T-helper 17 cell (primary cell): ENCODE measurements around the gene ZNF716. TPM values are rescaled to one million over a fixed set of nuclear protein-coding genes. Genes with fewer than 3 reads are reported as not detected.

Experiments
- ATAC-seq: fragments of 150-1000 bp; cut with Tn5 transposase; 2 replicates; pipeline ENCODE4 v1.10.0; 2021; ENCODE audit warnings: mild to moderate bottlenecking, moderate library complexity
- DNase-seq, 3 donors: peaks; one replicate each; pipeline versions ENCODE4 v3.0.0 to v3.0.0-alpha.2; 2020 to 2021
- H3K9me3 ChIP-seq: one replicate; pipeline ENCODE4 v1.7.0; 2013; ENCODE audit warnings: low read length, mild to moderate bottlenecking; ENCODE audit not compliant: control insufficient read depth, poor library complexity, severe bottlenecking
- H3K27ac Mint-ChIP-seq: one replicate; pipeline ENCODE4 v1.8.0; 2022; ENCODE audit warnings: mild to moderate bottlenecking, moderate library complexity, mixed read lengths
- H3K27me3 Mint-ChIP-seq: one replicate; pipeline ENCODE4 v1.8.0; 2022; ENCODE audit warnings: mixed read lengths
- H3K36me3 Mint-ChIP-seq: one replicate; pipeline ENCODE4 v1.8.0; 2022; ENCODE audit warnings: low read depth, mixed read lengths
- H3K4me1 Mint-ChIP-seq: one replicate; pipeline ENCODE4 v1.8.0; 2022; ENCODE audit warnings: mild to moderate bottlenecking, mixed read lengths
- H3K4me3 Mint-ChIP-seq: one replicate; pipeline ENCODE4 v1.8.0; 2022; ENCODE audit warnings: mild to moderate bottlenecking, moderate library complexity, mixed read lengths
- total RNA-seq, 4 donors: library from RNA in 2 of 4; stranded (reverse) in 2 of 4; gene quantifications; one replicate each; pipeline ENCODE4 v1.2.3 and lab custom pipeline; 2022 to 2026

ZNF716 gene
- total RNA-seq, 2 donors from 2014 or later, result not detected

- H3K9me3 ChIP-seq, result no peaks in the 10 kb centered on the region
- no peak for ATAC-seq
- DNase-seq, result no peak
- Mint-ChIP-seq H3K36me3 (no peaks in the 10 kb centered on the region), H3K4me1 (no peaks in the 10 kb centered on the region), H3K4me3 (no peak overlapping the region), H3K27me3 (no peaks in the 10 kb centered on the region), H3K27ac (no peak overlapping the region)
These were observed 34.2 kb upstream of the ZNF716 start for GRCh38 chr7:57415730-57416129.

- ATAC-seq, result no peak
- H3K36me3 Mint-ChIP-seq, result no peaks in the 10 kb centered on the region
- no peak overlapping the region for H3K27ac Mint-ChIP-seq
- no peaks in the 10 kb centered on the region for H3K9me3 ChIP-seq
- no peaks in the 10 kb centered on the region for H3K4me1 Mint-ChIP-seq
- DNase-seq, result no peak
- no peak overlapping the region for H3K4me3 Mint-ChIP-seq
- H3K27me3 Mint-ChIP-seq, result no peaks in the 10 kb centered on the region
These were observed 33.2 kb upstream of the ZNF716 start for GRCh38 chr7:57416601-57417358.

- DNase-seq (no peak), ATAC-seq (no peak)
- no peaks in the 10 kb centered on the region for H3K27me3 Mint-ChIP-seq
- no peaks in the 10 kb centered on the region for H3K36me3 Mint-ChIP-seq
- no peaks in the 10 kb centered on the region for H3K4me1 Mint-ChIP-seq
- no peak overlapping the region for H3K27ac Mint-ChIP-seq
- no peak overlapping the region for H3K4me3 Mint-ChIP-seq
- H3K9me3 ChIP-seq, result no peaks in the 10 kb centered on the region
These were observed 32.2 kb upstream of the ZNF716 start for GRCh38 chr7:57417736-57418135.

GRCh38 chr7:57423768-57424167 is 26.2 kb upstream of the ZNF716 start:
- Mint-ChIP-seq H3K27ac (no peak overlapping the region), H3K27me3 (no peaks in the 10 kb centered on the region), H3K4me3 (no peak overlapping the region), H3K36me3 (no peaks in the 10 kb centered on the region), H3K4me1 (no peaks in the 10 kb centered on the region)
- ATAC-seq (no peak), DNase-seq (no peak)
- no peaks in the 10 kb centered on the region for H3K9me3 ChIP-seq

- no peaks in the 10 kb centered on the region for H3K9me3 ChIP-seq
- Mint-ChIP-seq H3K4me1 (no peaks in the 10 kb centered on the region), H3K4me3 (no peak overlapping the region), H3K27ac (no peak overlapping the region), H3K36me3 (no peaks in the 10 kb centered on the region), H3K27me3 (no peaks in the 10 kb centered on the region)
- ATAC-seq, result no peak
- no peak for DNase-seq
These were observed 25.3 kb upstream of the ZNF716 start for GRCh38 chr7:57424515-57425238.

- H3K9me3 ChIP-seq, result no peaks in the 10 kb centered on the region
- no peaks in the 10 kb centered on the region for H3K36me3 Mint-ChIP-seq
- no peak for DNase-seq
- H3K27me3 Mint-ChIP-seq, result no peaks in the 10 kb centered on the region
- H3K4me1 Mint-ChIP-seq, result no peaks in the 10 kb centered on the region
- H3K27ac Mint-ChIP-seq, result no peak overlapping the region
- no peak for ATAC-seq
- no peak overlapping the region for H3K4me3 Mint-ChIP-seq
These were observed 24.6 kb upstream of the ZNF716 start for GRCh38 chr7:57425239-57425944.

- H3K4me3 Mint-ChIP-seq, result no peak overlapping the region
- no peaks in the 10 kb centered on the region for H3K9me3 ChIP-seq
- no peak overlapping the region for H3K27ac Mint-ChIP-seq
- ATAC-seq, result no peak
- DNase-seq, result no peak
- H3K36me3 Mint-ChIP-seq, result no peaks in the 10 kb centered on the region
- no peaks in the 10 kb centered on the region for H3K27me3 Mint-ChIP-seq
- H3K4me1 Mint-ChIP-seq, result no peaks in the 10 kb centered on the region
These were observed 23.9 kb upstream of the ZNF716 start for GRCh38 chr7:57425969-57426628.

- no peak for DNase-seq
- Mint-ChIP-seq H3K4me1 (no peaks in the 10 kb centered on the region), H3K36me3 (no peaks in the 10 kb centered on the region), H3K27ac (no peak overlapping the region), H3K27me3 (no peaks in the 10 kb centered on the region), H3K4me3 (no peak overlapping the region)
- no peaks in the 10 kb centered on the region for H3K9me3 ChIP-seq
- ATAC-seq, result no peak
These were observed 23.4 kb upstream of the ZNF716 start for GRCh38 chr7:57426629-57427003.

GRCh38 chr7:57427146-57427545 is 22.8 kb upstream of the ZNF716 start:
- no peak overlapping the region for H3K27ac Mint-ChIP-seq

GRCh38 chr7:57427594-57427993 is 22.4 kb upstream of the ZNF716 start:
- H3K4me3 Mint-ChIP-seq, result no peak overlapping the region
- ATAC-seq, result no peak
- no peaks in the 10 kb centered on the region for H3K36me3 Mint-ChIP-seq

More at GRCh38 chr7:57427146-57427545, 22.8 kb upstream of the ZNF716 start:
- no peaks in the 10 kb centered on the region for H3K4me1 Mint-ChIP-seq
- no peaks in the 10 kb centered on the region for H3K27me3 Mint-ChIP-seq
- no peak overlapping the region for H3K4me3 Mint-ChIP-seq
- H3K9me3 ChIP-seq, result no peaks in the 10 kb centered on the region
- ATAC-seq (no peak), DNase-seq (no peak)
- no peaks in the 10 kb centered on the region for H3K36me3 Mint-ChIP-seq

GRCh38 chr7:57432583-57432982 is 17.4 kb upstream of the ZNF716 start:
- Mint-ChIP-seq H3K4me1 (no peaks in the 10 kb centered on the region), H3K27ac (no peak overlapping the region), H3K27me3 (no peaks in the 10 kb centered on the region), H3K36me3 (no peaks in the 10 kb centered on the region), H3K4me3 (no peak overlapping the region)
- no peak for ATAC-seq
- DNase-seq, result no peak
- H3K9me3 ChIP-seq, result no peaks in the 10 kb centered on the region

More at GRCh38 chr7:57427594-57427993, 22.4 kb upstream of the ZNF716 start:
- H3K27ac Mint-ChIP-seq, result no peak overlapping the region
- DNase-seq, result no peak
- no peaks in the 10 kb centered on the region for H3K4me1 Mint-ChIP-seq
- H3K27me3 Mint-ChIP-seq, result no peaks in the 10 kb centered on the region
- H3K9me3 ChIP-seq, result no peaks in the 10 kb centered on the region

GRCh38 chr7:57437581-57437980 is 12.4 kb upstream of the ZNF716 start:
- Mint-ChIP-seq H3K4me3 (no peak overlapping the region), H3K4me1 (no peaks in the 10 kb centered on the region), H3K27ac (no peak overlapping the region), H3K27me3 (no peaks in the 10 kb centered on the region), H3K36me3 (peaks cover 3% of the 10 kb centered on the region)
- no peak for ATAC-seq
- DNase-seq, result no peak
- no peaks in the 10 kb centered on the region for H3K9me3 ChIP-seq

- DNase-seq (no peak), ATAC-seq (no peak)
- no peak overlapping the region for H3K27ac Mint-ChIP-seq
- H3K27me3 Mint-ChIP-seq, result no peaks in the 10 kb centered on the region
- no peaks in the 10 kb centered on the region for H3K9me3 ChIP-seq
- H3K4me3 Mint-ChIP-seq, result no peak overlapping the region
- H3K36me3 Mint-ChIP-seq, result peaks cover 3% of the 10 kb centered on the region
- H3K4me1 Mint-ChIP-seq, result no peaks in the 10 kb centered on the region
These were observed 11.7 kb upstream of the ZNF716 start for GRCh38 chr7:57438244-57438643.
